Measurements from ENCODE around the gene RBKS.

DNA sequence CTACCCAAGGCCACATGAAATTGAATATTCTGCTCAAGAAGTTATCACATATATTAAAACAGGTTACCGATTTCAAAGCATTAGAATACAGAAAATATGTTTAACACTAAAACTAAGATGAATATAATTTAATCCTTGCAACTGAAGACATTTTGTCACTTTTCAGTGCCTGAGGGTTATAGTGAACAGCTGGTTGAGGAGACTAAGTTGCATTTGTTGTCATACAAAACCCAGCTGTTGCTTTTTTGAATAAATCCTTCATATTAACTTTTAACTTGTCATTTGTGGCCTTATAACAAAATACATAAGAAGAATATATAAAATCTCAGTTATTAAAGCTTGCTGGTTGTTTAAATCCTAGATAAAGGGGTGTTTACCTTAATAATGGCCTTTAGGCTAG, 37.5 kb downstream of the RBKS start:
- no peak for TF ChIP-seq POLR2A (IDR thresholded peaks at IDR 0.05)
- TF ChIP-seq, protein P1, sequence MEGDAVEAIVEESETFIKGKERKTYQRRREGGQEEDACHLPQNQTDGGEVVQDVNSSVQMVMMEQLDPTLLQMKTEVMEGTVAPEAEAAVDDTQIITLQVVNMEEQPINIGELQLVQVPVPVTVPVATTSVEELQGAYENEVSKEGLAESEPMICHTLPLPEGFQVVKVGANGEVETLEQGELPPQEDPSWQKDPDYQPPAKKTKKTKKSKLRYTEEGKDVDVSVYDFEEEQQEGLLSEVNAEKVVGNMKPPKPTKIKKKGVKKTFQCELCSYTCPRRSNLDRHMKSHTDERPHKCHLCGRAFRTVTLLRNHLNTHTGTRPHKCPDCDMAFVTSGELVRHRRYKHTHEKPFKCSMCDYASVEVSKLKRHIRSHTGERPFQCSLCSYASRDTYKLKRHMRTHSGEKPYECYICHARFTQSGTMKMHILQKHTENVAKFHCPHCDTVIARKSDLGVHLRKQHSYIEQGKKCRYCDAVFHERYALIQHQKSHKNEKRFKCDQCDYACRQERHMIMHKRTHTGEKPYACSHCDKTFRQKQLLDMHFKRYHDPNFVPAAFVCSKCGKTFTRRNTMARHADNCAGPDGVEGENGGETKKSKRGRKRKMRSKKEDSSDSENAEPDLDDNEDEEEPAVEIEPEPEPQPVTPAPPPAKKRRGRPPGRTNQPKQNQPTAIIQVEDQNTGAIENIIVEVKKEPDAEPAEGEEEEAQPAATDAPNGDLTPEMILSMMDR (IDR thresholded peaks at IDR 0.05): no peak
- no peak for TF ChIP-seq POLR2AphosphoS5 (IDR thresholded peaks at IDR 0.05)

Data from breast epithelium (tissue), 3 donors.